ENCODE data around the gene EFCAB12.

EFCAB12 gene

GRCh38 chr3:129428376-129429079 lies at the start of gene EFCAB12:
Gene EFCAB12 (minus strand): TSS chr3:129428636. CDS start chr3:129428488, 148 bp downstream.
- H3K27ac ChIP-seq = peak within 1 kb of the TSS in 10 of 21 experiments; percentile 1 to 74 (median 22)
- peak within 1 kb of the TSS; percentile 23 to 51 (median 40) for H3K4me3 ChIP-seq

- Histone ChIP-seq H3K27ac (no peak overlapping the region), H3K4me3 (no peak overlapping the region)
These were observed 48.1 kb upstream of the EFCAB12 start for GRCh38 chr3:129476586-129476985.

GRCh38 chr3:129475863-129476262 lies 47.4 kb upstream of the EFCAB12 start:
- Histone ChIP-seq H3K27ac (no peak overlapping the region), H3K4me3 (no peak overlapping the region)

GRCh38 chr3:129474984-129475804 lies 46.8 kb upstream of the EFCAB12 start:
- Histone ChIP-seq H3K4me3 (no peak overlapping the region), H3K27ac (no peak overlapping the region)

DNA sequence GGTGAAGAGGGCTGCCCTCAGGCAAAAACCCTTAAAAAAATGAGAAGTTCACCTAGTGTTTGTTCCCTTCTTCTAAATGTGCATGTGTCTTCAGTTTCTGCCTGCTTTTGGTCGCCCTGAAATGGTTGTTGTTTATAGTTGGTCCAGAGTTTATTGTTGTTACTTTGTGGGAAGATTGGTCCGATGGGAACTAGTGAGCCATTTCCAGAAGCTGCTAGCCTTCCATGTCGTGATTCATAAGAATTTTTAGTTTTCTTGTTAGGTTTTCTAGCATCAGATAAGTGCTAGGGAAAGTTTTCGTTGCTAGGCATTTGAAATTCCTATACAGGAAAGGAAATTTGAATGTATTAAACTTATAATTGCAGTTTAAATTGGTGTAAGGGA lies 45.3 kb upstream of the EFCAB12 start:
- H3K4me3 ChIP-seq = no peak overlapping the region
- H3K27ac ChIP-seq = no peak overlapping the region

DNA sequence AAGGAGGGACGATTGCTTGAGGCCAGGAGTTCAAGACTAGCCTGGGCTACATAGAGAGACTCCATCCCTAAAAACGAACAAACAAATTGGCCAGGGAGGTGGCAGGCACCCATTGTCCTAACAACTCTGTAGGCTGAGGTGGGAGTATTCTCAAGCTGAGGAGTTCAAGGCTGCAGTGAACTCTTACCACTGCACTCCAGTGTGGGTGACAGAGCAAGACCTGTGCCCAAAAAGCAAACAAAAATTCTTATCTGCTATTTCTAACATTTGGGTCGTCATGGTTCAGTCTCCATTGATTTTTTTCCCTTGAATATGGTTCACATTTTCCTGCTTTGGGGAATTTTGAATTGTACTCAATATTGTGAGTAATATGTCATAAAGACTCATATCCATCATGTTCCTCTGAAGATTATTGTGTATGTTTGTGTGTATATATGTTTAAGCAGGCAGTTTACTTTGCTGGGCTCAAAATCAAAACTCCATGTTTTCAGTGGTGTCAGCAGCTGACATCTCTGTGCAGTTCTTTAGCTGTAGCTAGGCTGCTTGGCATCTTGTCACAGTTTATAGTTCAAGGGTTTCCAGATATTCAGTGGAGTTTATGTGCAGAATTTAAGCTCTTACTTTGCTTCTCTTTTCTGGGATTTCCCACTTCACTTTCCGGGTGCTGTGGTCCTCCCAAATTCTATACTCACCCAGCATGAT lies 44.8 kb upstream of the EFCAB12 start:
- H3K27ac ChIP-seq = no peak overlapping the region
- no peak overlapping the region for H3K4me3 ChIP-seq

DNA sequence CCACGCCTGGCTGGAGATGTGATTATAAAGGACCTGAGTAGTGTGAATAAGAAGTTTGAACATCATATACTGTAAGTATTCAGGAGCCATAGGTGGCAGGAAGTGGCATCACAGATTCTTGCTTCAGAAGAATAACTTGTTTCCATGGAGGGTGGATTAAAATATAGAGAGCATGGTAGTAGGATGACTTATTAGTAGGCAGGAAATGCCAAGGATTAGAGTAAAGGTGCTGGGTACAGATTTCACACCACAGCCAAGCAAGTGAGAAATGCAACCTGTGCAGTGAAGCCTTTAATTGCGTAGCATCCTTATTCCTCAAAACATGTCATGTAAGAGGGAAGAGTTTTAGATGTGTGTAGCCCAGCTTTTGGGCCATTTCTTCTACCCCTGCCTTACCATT lies 42.4 kb upstream of the EFCAB12 start:
- Histone ChIP-seq H3K4me3 (no peak overlapping the region), H3K27ac (no peak overlapping the region)

GRCh38 chr3:129469026-129469425 lies 40.6 kb upstream of the EFCAB12 start:
- Histone ChIP-seq H3K4me3 (no peak overlapping the region), H3K27ac (peak overlapping the region in 2 of 21 experiments; percentile 0 to 3)

DNA sequence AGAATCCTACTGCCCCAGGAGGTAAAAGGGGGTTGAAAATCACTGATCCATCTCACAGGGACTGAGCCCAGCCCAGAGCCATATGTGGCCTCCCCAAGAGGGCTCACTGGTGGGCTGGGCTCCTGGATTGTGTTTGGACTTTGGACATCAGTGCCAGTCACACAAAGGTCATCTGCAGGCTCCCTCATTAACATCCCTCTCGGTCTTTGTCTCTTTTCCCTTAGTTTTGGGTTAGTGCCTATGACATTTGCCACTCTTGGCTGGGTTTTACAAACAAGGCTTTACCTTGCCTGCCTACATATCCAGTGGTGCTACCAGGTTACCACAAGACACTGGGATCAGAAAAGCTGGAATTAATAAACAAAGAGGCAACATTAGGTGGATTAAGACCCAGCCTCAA lies 39.5 kb upstream of the EFCAB12 start:
- H3K27ac ChIP-seq = peak overlapping the region in 1 of 21 experiments; percentile 28
- no peak overlapping the region for H3K4me3 ChIP-seq

GRCh38 chr3:129463716-129464115 lies 35.3 kb upstream of the EFCAB12 start:
- Histone ChIP-seq H3K4me3 (no peak overlapping the region), H3K27ac (no peak overlapping the region)

DNA sequence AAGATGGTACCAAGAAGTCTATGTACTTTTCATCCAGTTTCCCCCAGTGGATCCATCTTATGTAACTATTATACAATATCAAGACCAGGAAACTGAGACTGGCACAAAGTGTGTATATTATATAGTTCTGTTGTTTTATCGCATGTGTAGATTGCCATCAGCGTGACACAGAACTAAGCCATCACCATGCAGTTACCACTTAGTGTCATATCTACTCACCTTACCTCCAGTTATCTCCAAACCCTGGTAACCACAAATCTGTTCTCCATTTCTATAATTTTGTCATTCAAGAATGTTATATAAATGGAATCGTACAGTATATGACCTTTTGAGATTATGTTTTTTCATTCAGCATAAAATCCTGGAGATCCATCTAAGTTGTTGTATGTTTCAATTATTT lies 34.7 kb upstream of the EFCAB12 start:
- Histone ChIP-seq H3K27ac (no peak overlapping the region), H3K4me3 (no peak overlapping the region)

- Histone ChIP-seq H3K27ac (no peak overlapping the region), H3K4me3 (no peak overlapping the region)
These were observed 34.0 kb upstream of the EFCAB12 start for GRCh38 chr3:129462361-129462968.

DNA sequence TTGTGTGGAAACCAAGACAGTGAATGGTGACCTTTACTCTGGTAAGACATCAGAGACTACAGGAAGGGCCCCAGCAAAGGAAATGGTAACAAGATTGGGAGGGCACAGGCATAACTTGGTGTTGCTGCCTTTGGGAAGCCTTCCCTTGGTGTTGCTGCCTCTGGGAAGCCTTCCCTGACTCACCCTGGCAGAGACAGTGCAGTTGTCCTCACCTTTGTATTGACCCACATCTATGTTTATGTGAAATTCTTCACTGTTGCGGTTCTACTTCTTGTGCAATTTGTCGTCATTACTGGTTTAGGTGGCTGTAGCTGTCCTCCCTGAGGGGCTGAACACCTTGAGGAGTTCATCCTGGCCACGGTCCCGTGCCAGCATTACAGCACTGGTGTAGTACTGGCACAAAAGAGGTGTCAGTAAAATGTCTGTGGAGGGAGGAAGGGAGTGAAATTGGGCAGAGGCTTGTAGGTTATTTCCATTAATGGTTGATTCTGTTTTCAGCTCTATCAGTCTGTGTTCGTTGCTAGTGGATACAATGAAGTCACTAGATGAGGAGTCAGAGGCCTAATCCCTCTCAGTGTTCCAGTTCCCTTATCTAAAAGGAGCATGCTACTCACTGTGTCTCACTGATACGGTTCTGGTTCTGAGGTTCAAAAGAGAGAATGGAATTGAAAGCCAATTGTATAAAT lies 33.2 kb upstream of the EFCAB12 start:
- H3K27ac ChIP-seq = peak overlapping the region in 2 of 21 experiments; percentile 13 to 22
- H3K4me3 ChIP-seq = no peak overlapping the region

DNA sequence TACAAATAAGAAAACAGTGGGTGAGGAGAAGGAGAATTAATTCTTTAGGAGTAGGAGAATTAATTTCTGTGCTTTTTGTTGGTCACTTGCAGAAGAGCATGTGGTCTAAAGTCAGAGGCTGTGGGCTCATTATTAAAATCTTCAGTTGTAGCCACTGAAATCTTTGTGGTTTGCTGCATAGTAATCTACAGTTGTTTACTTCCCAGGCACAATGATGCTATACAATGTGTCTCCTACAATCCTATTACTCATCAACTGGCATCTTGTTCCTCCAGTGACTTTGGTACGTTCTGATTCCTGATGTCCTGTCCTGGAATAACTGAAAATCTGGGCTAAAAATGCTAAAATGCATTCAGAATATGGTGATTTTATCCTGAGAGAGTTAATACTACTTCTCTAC lies 32.6 kb upstream of the EFCAB12 start:
- Histone ChIP-seq H3K4me3 (no peak overlapping the region), H3K27ac (peak overlapping the region in 1 of 21 experiments; percentile 13)

- no peak overlapping the region for H3K4me3 ChIP-seq
- no peak overlapping the region for H3K27ac ChIP-seq
These were observed 32.1 kb upstream of the EFCAB12 start for GRCh38 chr3:129460572-129460971.

DNA sequence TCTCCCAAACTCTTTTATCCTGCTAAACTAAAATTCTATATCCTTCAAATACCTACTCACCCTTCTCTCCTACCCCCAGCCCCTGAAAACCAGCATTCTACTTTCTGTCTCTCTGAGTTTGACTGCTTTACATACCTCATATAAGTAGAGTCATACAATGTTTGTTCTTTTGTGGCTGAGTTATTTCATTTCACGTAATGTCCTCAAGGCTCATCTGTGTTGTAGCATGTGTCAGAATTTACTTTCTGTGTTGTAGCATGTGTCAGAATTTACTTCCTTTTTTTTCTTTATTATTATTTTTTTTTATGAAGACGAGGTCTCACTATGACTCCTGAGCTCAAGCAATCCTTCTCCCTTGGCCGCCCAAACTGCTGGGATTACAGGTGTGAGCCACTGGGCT lies 31.7 kb upstream of the EFCAB12 start:
- Histone ChIP-seq H3K4me3 (no peak overlapping the region), H3K27ac (no peak overlapping the region)

GRCh38 chr3:129453732-129454131 lies 25.3 kb upstream of the EFCAB12 start:
- Histone ChIP-seq H3K27ac (no peak overlapping the region), H3K4me3 (no peak overlapping the region)

GRCh38 chr3:129449279-129450115 lies 21.1 kb upstream of the EFCAB12 start:
- H3K4me3 ChIP-seq = no peak overlapping the region
- H3K27ac ChIP-seq = no peak overlapping the region
